Hepatic stellate cell (primary cell): Measurements from ENCODE around the gene NUP155.
A peak's percentile ranks its signal among the peaks of the same experiment; 100 is the strongest.
"Not testable (repeated sequence)": the region's sequence is repeated elsewhere in the genome, so short reads cannot be mapped to it uniquely, and the experiment has no call there.

Experiments used
- DNase-seq: peaks from one replicate; pipeline ENCODE4 v3.0.0; 2011; ENCODE audit warnings: low spot score

Gene NUP155

DNA sequence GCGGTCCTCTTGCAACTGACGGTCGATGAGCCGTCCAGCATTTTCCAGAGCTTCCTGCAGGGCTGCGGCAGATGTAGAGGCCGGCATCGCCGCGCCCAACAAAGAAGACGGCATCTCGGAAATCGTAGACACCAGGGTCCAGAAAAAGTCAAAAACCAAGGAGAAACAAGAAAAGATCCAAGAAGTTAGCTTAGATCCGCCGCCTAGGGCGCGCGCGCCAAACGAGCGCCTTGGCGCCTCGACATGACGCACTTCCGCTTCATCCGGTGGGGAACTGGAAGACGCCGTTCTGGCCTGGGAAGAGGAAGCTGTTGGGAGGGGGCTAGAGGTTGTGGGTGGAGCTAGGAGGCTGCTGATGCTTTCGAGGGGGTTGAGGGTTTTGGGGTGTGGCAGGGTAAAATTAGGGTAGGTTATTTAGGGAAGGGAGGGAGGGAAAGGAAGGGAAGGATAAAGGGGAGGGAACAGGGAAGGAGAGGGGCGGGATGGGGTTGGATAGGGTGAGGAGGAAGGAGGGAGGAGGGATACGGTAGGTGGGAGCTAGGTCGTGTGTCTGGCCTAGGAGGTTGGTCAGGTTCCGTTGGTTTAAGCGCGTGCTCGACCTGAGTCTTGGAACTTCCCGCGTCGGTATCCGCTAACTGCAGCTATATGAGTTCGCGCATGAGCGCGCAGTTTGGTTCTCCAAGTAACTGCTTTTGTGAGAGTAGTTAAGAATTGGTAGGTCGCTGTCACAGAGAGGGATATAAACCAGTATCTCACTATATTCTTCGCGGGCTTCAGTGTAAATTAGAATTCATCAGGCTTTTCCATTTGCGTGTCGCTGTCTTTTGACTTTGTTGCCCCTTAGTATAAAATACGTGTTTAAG lies at the start of gene NUP155:
TSS of gene NUP155 (minus strand) at position 243 of the 863 bp plus-strand sequence. CDS start at position 114, 129 bp downstream.
- DNase-seq = peak; percentile 93

DNA sequence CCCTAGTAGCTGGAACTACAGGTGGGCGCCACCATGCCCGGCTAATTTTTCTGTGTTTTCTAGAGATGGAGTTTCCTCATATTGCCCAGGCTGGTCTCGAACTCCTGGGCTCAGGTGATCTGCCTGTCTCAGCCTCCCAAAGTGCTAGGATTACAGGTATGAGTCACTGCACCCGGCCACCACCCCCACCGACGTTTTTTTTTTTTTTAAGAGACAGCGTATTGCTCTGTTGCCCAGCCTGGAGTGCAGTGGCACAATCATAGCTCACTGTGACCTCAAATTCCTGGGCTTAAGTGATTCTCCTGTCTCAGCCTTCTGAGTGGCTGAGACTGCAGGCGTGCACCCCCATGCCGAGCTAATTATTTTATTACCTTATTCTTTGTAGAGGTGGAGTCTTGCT lies 46.4 kb upstream of the NUP155 start:
- no peak for DNase-seq

DNA sequence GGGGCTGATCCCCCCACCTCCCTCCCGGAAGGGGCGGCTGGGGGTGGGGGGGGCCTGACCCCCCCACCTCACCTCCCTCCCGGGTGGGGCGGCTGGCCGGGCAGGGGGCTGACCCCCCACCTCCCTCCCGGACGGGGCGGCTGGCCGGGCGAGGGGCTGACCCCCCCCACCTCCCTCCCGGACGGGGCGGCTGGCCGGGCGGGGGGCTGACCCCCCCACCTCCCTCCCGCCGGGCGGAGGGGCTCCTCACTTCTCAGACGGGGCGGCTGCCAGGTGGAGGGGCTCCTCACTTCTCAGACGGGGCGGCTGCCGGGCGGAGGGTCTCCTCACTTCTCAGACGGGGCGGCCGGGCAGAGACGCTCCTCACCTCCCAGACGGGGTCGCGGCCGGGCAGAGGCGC lies 44.5 kb upstream of the NUP155 start:
- DNase-seq = not testable (repeated sequence)

DNA sequence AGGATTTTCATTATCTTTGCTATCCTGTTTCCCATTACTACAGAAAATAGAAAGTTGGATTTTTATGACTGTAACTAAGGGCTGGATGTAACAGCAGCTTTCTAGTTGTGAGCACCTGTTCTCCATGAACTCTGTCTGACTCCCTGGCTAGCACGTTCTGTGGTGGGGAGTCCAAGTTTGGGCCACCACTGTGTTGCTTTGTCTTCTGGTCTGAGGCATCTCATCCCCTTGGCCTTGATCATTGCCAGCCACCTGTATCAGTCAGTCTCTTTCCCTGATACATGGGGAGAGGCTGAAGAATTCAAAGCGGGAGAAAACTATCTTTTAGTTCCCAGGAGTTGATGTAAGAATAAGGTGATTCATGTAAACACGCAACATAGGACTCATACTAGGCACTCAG lies 41.6 kb upstream of the NUP155 start:
- DNase-seq = no peak

DNA sequence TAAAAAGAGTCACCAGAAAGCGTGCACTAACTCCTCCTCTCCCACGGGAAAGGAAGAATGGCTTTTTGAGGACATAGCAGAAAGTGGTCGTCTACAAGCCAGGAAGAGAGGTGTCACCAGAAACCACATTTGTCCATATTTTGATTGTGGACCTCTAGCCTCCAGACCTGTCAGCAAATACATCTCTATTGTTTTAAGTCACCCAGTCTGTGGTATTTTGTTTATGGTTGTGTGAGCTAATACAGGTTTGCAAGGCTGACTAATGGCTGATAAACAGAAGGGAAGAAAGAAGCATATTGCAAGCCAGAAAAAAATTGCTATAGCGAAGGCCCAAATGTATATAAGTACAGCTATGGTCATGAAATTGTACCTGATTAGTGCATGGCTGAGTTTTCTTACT lies 29.6 kb upstream of the NUP155 start:
- DNase-seq = no peak

DNA sequence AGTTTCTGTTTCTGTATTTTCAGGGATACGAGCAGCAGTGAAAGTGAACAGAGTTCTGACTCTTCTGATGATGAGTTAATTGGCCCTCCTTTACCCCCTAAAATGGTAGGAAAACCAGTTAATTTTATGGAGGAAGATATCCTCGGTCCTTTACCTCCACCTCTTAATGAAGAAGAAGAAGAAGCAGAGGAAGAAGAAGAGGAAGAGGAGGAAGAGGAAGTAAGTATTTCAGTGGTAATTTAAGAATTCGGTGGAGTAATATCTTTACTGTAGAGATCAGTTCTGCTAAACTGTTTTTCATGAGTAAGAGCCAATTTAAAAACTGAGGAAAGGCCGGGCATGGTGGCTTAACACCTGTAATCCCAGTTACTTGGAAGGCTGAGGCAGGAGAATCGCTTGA lies 25.4 kb upstream of the NUP155 start:
- DNase-seq = no peak

DNA sequence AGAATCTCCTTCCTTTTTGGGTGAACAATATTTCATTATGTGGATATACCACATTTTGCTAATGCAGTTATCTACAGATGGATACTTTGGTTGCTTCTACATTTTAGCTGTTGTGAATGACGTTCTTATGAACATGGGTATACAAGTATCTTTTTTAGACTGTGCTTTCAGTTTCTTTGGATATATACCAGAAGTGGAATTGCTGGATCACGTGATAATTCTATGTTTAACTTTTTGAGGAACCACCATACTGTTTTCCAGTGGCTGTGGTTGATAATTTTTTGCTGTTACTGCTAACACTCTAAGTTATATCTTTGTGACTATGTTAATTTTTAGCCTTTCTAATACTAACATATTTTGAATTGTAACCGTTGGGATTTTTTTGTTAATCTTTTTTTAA lies 20.7 kb upstream of the NUP155 start:
- no peak for DNase-seq

DNA sequence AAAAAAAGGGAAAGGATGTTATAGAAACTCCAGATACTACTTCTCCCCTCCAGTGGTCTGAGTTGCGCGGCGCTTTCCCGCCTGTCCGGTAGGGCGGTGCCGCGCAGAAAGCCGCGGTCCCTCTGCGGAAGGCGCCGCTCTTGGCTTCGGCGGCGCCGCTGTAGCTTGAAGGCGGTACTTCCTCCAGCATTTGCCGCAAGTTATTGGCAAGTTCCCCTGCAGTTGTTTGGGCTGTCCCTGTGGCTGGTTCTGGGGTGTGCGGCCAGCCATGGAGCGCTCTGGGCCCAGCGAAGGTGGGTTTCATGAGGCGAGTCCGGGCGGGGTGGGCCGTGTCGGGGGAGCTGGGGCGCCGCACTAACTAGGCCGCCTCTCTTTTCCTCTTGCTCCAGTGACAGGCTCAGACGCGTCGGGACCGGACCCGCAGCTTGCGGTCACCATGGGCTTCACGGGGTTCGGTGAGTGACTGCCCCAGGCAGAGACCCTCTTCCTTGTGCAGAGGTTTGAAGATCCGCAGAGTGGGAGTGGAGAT lies 8.3 kb upstream of the NUP155 start, which contains the start of gene WDR70:
TSS of gene WDR70 (plus strand) at position 219 of the 529 bp plus-strand sequence. CDS start at position 269, 50 bp downstream.
- peak; percentile 71 for DNase-seq

DNA sequence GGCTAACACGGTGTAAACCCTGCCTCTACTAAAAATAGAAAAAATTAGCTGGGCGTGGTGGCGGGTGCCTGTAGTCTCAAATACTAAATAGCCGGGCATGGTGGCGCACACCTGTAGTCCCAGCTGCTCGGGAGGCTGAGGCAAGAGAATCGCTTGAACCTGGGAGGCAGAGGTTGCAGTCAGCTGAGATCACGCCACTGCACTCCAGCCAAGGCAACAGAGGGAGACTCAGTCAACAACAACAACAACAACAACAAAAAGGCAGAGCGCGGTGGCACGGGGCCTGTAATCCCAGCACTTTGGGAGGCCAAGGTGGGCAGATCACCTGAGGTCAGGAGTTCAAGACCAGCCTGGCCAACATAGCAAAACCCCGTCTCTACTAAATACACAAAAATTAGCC lies 7.2 kb upstream of the NUP155 start:
- not testable (repeated sequence) for DNase-seq

DNA sequence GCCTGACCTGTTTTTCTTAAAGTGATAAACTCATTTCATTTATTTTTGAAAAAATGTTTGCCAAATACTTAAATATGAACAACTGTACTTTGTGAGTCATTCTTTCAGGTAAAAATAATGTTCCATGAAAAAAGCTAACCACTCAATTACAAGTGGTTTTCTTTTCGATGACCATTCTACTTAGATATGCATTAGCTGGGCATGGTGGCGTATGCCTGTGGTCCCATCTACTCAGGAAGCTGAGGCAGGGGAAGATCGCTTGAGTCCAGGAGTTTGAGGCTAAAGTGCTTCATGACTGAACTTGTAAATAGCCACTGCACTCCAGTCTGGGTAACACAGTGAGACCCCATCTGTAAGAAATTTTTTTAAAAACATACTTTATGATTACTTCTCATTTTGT lies 4.2 kb upstream of the NUP155 start:
- DNase-seq = no peak

DNA sequence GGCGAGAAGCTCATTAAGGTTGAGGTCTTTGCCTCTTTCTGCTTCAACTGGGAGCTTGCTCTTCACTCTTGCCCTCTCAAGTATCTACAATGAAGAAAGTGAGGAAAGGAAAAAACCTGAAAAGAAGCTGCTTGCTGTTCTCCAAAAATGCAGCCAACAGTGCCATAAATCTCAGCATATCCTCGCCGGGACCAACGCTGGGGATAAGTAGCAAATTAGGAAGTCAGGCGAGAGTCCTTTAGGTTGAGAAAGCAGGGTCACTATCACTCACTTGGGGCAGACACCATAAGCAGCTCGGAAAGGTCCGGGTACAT lies 399 bp downstream of the NUP155 start:
- DNase-seq = no peak

DNA sequence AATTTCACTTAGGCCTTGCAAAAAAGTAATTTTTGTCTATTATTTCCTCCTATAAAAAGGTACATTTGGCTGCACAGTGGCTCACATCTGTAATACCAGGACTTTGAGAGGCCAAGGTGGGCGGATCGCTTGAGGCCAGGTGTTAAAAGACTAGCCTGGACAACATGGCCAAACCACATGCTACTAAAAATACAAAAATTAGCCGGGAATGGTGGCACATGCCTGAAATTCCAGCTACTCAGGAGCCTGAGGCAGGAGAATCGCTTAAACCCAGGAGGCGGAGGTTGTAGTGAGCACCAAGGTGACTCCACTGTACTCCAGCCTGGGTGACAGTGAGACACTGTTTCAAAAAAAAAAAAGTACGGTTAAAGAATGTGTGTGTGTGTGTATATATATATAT lies 15.7 kb downstream of the NUP155 start:
- DNase-seq = no peak

DNA sequence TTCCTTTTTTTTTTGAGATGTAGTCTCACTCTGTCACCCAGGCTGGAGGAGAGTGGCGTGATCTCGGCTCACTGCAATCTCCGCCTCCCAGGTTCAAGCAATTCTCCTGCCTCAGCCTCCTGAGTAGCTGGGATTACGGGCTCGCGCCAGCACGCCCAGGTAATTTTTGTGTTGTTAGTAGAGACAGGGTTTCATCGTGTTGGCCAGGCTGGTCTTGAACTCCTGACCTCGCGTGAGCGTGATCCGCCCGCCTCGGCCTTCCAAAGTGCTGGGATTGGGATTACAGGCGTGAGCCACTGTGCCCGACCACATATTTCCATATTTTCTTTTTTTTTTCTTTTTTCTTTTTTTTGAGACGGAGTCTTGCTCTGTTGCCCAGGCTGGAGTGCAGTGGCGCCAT lies 28.2 kb downstream of the NUP155 start:
- not testable (repeated sequence) for DNase-seq

DNA sequence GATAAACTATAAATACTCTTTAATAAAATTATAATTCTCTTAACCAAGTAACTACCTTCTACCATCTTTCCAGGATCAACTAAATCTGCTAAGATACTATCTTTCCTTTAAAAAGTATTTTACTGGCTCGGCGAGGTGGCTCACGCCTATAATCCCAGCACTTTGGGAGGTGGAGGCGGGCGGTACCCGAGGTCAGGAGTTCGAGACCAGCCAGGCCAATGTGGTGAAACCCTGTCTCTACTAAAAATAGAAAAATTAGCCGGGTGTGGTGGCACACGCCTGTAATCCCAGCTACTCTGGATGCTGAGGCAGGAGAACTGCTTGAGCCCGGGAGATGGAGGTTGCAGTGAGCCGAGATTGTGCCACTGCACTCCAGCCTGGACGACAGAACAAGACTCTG lies 36.2 kb downstream of the NUP155 start:
- not testable (repeated sequence) for DNase-seq

DNA sequence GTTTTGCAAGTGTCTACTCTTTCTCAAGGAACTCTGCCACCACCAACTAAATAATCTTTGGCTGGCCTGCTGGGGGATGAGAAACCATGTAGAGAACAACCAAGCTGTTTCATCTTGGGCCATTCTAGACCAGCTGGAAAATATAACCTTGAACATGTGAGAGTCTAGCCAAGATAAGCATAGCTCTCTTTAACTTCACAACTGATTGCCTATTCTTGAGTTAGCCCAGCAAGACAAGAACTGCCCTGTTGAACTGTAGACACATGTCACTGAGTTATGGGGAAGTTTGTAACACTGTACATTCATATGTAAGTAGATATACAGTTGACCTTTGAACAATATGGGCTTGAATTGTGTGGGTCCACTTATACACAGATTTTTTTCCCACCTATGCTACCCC lies 44.4 kb downstream of the NUP155 start:
- DNase-seq = no peak

DNA sequence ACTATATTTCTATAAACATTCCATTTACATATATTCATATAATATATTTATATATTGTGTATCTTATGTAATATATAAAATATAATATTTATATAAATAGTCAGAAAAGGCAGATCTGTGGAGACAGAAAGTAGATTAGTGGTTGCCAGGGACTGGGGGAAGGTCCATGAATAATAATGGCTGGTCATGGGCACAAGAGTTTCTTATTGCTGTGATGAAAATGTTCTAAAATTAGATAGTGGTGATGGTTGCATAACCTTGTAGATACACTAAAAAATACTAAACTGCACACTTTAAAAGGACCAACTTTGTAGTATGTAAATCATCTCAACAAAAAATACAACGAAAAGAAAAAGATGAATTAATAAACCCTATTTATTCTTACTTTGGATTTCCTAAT lies 47.3 kb downstream of the NUP155 start:
- DNase-seq = no peak

DNA sequence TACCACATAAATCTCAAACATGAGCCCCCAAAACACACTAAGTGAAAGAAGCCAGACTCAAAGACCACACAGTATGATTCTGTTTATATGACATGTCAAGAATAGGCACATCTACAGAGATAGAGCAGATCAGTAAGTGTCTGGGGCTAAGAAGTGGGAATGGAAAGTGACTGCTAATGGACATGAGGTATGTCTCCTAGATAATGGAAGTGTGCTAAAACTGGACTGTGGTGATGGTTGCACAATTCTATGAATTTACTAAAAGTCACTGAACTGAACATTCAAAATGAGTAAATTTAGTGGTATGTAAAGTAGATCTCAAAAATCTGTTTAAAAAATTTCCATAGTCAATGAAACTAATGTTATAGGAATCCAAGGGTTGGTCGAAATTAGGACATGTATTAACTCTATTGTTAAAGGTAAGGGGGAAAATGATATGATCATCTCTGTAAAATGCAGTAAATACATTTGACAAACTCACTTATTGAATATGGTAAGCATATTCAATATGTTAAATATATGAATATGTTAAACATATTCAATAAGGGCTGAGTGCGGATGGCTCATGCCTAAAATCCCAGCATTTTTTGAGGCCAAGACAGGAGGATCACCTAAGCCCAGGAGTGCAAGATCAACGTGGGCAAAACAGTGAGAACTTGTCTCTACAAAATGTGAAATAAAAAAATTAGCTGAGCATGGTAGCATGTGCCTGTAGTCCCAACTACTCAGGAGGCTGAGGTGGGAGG lies 51.7 kb downstream of the NUP155 start:
- no peak for DNase-seq

DNA sequence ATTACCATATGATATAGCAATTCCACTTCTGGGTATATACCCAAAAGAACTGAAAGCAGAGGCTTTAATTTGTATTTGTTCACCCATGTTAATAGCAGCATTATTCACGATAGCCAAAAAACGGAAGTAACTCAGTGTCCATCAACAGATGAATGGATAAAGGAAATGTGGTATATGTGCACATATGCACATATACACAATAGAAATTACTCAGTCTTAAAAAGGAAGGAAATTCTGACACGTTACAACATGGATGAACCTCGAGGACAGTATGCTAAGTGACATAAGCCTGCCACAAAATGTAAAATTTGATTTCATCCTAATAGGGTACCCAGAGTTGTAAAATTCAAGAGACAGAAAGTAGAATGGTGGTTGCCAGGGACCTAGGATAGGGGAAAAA lies 54.9 kb downstream of the NUP155 start:
- no peak for DNase-seq

DNA sequence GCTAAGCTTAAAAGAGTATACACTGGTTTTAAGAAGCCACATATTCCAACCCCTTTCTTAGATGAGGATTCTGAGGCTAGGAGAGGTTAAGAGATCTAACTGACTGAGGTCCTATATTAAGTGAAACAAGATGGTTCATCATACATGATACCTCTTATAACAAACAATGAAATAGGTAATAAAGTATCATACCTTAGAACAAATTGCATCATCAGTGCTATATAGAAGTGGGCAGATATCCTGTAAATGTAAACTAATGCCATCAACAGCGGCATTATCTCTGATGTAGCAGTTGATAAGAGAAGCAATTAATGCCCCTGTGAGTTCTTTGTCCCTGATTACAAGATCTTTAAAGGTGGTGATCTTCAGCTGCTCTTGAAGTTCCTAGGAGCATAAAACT lies 60.5 kb downstream of the NUP155 start:
- no peak for DNase-seq

DNA sequence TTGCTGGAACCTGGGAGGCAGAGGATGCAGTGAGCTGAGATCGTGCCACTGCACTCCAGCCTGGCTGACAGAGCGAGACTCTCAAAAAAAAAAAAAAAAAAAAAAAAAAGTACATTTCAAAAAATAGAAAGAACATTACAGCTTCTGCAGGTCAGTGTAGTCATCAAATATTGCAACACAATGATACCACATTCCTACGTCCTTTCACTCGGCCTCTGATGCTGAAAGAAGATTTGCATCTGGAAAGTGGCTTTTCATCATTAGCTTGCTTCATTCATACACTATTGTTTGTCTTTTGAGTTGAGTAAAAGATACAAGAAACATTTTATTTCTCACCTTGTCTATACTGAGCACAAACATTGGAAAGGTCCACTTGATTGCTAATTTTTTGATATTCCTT lies 62.1 kb downstream of the NUP155 start:
- DNase-seq = no peak

DNA sequence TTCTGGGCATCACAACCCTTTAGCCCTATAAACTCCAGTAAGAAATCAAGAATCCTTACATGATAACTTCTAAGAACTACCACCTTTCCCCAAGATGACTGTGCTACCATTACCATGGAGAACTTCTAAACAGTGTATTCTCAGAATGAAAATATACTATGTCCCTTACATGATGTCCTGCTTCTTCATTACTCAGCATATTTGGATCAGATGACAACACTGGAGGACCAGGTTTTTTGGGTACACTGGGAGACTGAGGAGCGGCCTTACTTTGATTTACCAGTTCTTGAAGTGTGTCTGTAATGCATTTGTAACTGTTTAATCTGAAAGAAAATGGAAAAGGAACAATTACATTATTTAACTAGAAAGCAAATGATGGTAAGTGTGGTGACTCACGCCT lies 66.0 kb downstream of the NUP155 start:
- DNase-seq = no peak

DNA sequence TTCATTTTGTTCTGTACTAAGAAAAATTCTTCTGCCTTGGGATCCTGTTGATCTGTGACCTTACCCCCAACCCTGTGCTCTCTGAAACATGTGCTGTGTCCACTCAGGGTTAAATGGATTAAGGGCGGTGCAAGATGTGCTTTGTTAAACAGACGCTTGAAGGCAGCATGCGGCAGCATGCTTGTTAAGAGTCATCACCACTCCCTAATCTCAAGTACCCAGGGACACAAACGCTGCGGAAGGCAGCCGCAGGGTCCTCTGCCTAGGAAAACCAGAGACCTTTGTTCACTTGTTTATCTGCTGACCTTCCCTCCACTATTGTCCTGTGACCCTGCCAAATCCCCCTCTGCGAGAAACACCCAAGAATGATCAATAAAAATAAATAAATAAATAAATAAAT lies 74.6 kb downstream of the NUP155 start:
- not testable (repeated sequence) for DNase-seq

DNA sequence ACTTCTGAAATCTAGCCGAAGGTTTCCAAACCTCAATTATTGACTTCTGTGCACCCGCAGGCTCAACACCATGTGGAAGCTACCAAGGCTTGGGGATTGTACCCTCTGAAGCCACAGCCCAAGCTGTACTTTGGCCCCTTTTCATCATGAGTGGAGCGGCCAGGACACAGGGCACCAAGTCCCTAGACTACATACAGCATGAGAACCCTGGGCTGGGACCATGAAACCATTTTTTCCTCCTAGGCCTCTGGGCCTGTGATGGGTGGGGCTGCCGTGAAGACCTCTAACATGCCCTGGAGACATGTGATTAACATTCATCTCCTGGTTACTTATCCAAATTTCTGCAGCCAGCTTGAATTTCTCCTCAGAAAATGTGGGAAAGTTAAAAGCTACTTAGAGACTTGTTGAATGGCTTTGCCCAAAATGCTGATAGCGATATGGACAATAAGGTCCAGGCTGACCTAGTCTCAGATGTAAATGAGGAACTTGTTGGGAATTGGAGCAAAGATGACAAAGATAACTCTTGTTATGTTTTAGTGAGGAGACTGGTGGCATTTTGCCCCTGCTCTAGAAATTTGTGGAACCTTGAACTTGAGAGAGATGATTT lies 87.6 kb downstream of the NUP155 start:
- no peak for DNase-seq
